Spleen (tissue), 7 donors: ENCODE data around the gene SYCE3.

Experiments used
- CTCF ChIP-seq, 11 experiments: fragments of 200-600 bp in 7 of 11; fragments of 450-650 bp in 4 of 11; sonication (generic) in 4 of 11; IDR thresholded peaks in 8 of 11; conservative IDR thresholded peaks in 3 of 11; 1 replicate in 7 of 11; 2 replicates in 4 of 11; pipeline versions ENCODE4 v1.4.0 to v1.8.0; 2016 to 2021; ENCODE audit warnings: antibody characterized with exemption in 11 of 11, inconsistent platforms in 4 of 11, mild to moderate bottlenecking in 1 of 11
- POLR2A ChIP-seq, 3 donors: fragments of 450-650 bp; IDR thresholded peaks; one replicate each; pipeline ENCODE4 v1.5.1; 2017; ENCODE audit warnings: antibody characterized with exemption in 3 of 3, mild to moderate bottlenecking in 1 of 3
- donor health status: DM: no; HTN: no; CAD: no; lungs with moderate emphysema.
- donor health status: DM: no; HTN: no; CAD: no.
- donor health status: DM: no; HTN: no; CAD: no.

DNA sequence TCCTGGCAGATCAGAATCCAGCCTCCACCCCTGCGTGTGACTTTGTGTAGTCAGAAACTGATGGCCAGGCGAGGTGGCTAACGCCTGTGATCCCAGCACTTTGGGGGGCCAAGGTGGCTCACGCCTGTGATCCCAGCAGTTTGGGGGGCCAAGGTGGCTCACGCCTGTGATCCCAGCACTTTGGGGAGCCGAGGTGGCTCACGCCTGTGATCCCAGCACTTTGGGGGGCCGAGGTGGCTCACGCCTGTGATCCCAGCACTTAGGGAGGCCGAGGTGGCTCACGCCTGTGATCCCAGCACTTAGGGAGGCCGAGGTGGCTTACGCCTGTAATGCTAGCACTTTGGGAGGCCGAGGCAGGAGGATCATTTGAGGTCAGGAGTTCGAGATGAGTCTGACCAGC is 49.5 kb downstream of the SYCE3 start:
- no peak for TF ChIP-seq CTCF (IDR thresholded peaks at IDR 0.05 in 8 of 11, conservative IDR thresholded peaks at IDR 0.05 in 3 of 11)
- TF ChIP-seq POLR2A (IDR thresholded peaks at IDR 0.05), result no peak
